Measurements from ENCODE around the gene TBX18.
A peak's percentile ranks its signal among the peaks of the same experiment; 100 is the strongest.

Gene TBX18

DNA sequence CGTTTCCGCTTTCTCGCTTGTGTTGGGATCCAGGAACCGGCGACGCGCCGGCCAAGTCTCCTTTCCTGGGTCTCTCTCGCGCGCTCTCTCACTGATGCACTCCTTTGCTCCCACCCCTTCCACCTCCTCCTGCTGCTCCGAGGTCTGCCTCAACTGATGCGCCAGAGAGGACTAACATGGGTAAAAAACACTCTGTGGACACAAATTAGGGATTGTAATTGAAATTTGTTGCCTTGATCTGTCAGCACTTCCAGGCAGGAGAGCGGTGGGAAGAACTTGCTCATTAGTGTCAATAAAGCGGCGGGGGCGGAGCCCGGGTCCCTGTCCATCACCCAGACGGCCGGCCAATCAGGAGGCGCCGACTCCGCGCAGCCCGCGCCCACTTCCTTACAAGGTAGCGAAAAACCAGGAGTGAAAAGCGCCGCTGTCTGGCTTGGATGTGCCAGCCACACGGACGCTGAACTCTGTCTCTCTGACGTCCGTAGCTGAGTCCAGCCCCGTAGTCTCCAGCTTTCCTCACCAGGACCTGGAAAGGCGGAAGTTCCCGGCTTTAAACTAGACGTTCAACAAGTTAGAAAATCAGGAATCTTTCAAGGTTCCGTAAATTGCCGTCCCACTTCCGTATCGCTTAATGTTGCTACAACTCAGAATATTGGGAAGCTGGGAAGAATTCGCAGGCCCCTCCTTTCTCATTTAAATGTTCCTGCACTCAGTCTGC lies at the start of gene TBX18:
Gene TBX18 (minus strand): TSS at position 267 of the 718 bp plus-strand sequence. CDS start 417 bp downstream, outside the sequence.
- peak; percentile 54 for DNase-seq

DNA sequence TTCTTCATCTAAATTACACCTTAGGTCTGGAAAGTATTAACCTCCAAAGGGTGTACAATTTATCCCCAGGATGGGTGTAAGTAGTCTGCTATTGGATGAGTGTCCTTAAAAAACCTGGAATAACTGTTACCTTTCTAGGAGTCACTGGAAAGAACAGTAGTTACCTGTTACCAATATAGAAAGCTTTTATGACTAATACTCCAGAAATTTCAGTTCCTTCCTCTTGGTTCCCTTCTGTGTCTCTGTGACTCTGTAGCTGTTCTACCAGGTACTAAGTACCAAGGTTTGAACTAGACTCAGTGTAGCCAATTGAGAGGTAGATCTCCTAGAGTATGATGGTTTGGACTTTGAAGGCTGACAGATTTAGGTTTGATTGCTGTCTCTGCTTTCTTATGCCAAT lies 47.0 kb upstream of the TBX18 start:
- no peak for DNase-seq

- no peak for DNase-seq
Measured at GRCh38 chr6:84809455-84809854, 45.1 kb upstream of the TBX18 start.

DNA sequence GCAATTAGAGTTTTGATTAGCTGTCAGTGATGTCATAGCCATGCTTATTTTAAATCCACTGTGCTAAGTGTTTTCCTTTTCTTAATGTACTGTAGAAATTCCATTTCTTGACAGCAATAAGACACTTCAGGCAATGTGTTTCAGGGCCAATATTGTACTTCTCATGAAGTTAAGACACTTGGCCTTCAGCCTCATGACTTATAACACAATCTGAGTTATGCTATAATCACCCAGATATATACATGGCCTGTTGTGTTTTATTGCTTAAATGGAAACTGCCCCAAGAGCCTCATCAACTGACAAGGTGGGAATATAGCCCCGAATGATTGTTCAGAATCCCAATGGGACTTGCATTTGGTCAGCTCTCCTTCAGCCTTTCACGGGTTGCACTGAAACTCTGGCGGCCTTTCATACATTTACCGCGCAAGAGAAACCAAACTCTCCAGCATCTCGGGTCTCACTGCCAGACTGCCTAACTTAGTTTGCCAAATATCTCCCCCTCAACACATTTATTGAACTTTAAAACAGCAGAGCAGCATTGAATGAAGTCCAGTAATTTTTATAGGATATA lies 44.2 kb upstream of the TBX18 start:
- DNase-seq = no peak

DNA sequence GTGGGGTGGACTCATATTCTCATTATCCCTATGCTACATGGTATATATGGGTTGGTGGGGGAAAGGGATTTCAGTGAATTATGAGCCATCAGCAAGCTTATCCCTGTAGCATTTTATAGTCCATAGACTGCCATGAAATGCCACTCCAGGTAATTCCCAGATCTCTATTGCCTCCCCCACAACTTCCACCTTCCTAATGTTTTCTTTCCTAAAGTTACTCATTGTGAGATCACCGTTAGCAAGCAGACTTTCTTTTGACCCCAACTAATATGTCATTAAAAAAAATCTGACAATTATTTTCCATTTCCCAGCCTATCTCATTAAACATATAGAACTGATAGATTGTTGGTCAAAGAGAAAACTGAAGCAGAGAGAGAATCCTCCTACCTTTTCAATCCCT lies 40.7 kb upstream of the TBX18 start:
- DNase-seq = no peak

DNA sequence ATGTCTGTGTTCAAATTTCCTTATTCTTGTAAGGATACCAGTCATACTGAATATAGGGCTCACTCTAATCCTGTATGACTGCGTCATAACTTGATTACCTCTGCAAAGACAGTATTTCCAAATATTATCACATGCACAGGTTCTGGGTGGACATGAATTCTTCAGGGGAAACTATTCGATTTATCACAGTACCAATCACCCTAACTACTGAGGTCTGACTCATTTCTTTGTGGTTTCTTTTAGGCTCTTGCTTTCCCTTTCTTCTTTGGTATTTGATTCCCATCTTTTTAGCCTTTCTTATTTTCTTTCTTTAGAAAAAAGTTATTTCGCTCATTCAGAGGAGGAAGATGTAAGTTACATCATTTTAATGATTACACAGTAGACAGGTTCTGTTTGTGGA lies 40.3 kb upstream of the TBX18 start:
- DNase-seq = no peak

GRCh38 chr6:84801250-84801649 lies 36.9 kb upstream of the TBX18 start:
- DNase-seq = no peak

DNA sequence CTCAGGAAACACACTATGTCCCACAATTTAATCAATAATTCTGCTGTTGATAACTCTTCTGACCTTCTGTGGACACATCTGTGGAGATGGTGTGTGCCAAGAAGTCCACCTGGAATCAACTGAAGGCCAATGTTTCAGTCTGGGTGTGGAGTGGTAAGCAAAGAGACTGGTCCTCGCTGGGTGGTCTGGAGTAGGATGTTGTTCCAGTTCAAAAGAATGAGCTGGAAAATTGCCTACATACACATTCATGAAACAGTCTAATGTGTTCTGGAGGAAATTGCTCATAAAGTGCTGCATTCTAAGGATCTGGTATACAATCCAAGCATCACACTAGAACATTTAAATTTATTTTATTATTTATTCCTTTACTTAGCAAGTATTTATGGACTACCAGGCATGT lies 33.9 kb upstream of the TBX18 start:
- no peak for DNase-seq

DNA sequence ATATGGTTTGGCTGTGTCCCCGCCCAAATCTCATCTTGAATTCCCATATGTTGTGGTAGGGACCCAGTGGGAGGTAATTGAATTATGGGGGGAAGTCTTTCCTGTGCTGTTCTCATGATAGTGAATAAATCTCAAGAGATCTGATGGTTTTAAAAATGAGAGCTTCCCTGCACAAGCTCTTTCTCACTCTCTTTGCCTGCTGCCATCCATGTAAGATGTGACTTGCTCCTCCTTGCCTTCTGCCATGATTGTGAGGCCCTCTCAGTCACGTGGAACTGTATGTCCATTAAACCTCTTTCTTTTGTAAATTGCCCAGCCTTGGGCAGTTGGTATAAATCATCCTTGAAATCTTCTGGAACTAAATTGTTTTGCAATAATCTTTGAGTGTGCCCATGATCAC lies 31.9 kb upstream of the TBX18 start:
- DNase-seq = no peak

DNA sequence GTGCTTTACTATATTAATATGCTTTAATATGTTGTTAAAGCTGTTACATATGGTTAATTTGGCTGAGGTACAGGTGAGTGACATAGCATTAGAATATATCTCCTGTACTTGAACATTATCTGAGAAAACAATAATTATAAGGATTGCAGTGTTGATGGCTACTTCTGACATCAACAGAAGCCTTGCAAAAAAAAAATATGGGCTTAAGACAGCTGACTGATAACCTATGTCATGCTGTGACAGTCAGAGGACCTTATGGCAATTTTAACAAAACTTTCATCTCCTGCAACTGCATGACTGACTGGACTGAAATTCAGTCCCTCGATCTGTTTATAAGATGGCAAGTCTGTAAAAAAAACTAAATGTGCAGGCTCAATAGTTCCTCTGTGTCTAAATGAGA lies 27.5 kb upstream of the TBX18 start:
- DNase-seq = no peak

DNA sequence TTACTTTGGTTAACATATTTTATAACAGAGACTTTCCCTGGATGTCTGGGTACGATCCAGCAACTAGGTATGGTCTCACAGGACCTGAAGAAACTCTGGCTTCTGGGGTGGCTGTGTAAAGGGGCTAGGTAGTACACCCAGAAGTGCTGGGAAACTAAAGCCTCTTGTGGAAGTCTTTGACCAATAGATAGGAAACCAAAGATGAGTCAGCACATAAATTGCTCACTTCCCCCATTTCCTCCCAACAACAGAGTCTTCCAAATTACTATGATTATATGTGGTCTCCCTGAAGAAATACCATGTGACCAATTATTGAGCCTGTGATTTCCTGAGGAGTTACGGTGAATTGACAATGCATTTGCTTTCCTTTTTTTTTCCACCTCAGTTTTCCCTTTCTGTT lies 26.8 kb upstream of the TBX18 start:
- peak; percentile 20 for DNase-seq

DNA sequence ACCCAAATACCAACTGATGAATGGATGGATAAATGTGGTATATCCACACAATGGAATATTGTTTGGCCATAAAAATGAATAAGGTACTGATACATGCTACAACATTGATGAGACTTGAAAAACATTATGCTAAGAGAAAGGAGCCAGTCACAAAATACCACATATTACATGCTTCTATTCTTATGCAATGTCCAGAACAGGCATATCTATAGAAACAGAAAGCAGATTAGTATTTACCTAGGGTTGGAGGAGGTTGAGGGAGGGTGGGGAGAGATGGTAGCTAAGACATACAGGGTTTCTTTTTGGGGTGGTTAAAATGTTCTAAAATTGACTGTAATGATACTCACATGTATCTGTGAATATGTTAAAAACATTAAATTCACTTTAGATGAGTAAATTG lies 24.8 kb upstream of the TBX18 start:
- DNase-seq = no peak

DNA sequence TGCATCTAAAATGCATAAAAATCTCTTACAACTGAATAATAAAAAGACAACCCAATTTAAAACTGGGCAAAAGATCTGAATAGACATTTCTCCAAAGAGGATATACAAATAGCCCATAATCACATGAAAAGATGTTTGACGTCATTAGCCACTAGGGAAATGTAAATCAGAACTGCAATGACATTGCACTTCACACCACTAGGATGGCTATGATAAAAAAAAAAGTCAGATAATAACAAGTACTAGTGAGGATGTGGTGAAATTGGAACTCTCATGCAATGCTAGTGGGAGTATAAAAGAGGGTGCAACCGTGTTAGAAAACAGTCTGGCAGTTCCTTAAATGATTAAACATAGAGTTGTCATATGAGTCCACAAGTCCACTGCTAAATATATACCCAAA lies 24.3 kb upstream of the TBX18 start:
- DNase-seq = no peak

DNA sequence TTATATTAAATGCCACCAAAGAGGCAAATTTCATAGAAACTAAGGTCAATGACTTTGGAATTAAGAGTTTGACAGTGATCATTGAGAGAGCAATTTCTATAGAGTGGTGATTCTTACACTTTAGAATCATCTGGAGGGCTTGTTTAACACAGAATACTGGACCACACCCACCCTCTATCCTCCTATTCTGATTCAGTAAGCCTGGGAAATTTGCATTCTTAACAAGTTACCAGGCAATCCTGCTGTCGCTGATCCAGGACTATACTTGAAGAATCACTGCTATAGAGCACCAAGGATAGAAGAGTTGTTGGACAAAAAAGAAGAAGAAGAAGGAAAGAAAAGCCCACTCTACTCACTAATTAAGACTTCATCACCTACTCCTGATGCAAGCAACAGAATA lies 21.3 kb upstream of the TBX18 start:
- no peak for DNase-seq

- DNase-seq = no peak
Measured at GRCh38 chr6:84779917-84780316, 15.5 kb upstream of the TBX18 start.

DNA sequence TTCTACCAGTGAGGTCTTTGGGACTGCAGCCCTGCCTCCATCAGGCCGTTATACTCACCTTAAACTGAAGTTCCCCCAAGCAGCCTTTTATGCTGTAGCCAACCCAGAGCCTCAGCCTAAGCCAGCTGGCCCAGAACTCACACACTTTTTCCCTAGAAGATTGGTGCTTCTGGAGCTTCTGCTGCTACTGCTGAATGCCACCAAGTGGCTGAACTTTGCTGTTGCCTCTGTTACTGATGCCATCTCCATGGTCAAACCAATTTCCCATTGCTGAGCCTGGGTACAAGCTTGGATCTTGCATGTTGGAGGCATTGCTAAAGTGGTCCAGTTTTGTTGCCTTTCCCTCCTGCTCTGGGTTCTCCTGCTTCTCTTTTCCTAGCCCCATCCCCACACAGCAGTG lies 15.0 kb upstream of the TBX18 start:
- DNase-seq = no peak

DNA sequence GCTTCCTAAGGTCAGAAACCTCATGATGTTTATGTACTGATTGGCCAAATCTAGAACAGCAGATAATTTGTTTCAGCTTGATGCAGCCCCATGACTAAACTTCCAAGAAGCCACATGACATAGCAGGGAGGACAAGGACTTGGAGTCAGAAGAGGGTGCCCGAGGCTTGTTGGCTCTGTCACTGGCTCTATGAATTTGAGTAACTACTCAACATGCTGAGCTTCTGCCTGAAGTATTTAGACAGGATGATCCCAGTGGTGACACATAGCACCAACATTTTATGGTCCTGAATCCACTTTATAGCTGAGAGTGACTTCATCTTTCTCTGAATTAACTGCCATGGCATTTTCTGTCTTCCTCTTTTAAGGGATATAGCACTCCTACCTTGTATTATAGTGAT lies 13.5 kb upstream of the TBX18 start:
- no peak for DNase-seq

- DNase-seq = no peak
Measured at GRCh38 chr6:84776392-84776791, 12.0 kb upstream of the TBX18 start.

GRCh38 chr6:84775751-84776150 lies 11.4 kb upstream of the TBX18 start:
- DNase-seq = no peak

GRCh38 chr6:84774985-84775284 lies 10.5 kb upstream of the TBX18 start:
- DNase-seq = no peak

DNA sequence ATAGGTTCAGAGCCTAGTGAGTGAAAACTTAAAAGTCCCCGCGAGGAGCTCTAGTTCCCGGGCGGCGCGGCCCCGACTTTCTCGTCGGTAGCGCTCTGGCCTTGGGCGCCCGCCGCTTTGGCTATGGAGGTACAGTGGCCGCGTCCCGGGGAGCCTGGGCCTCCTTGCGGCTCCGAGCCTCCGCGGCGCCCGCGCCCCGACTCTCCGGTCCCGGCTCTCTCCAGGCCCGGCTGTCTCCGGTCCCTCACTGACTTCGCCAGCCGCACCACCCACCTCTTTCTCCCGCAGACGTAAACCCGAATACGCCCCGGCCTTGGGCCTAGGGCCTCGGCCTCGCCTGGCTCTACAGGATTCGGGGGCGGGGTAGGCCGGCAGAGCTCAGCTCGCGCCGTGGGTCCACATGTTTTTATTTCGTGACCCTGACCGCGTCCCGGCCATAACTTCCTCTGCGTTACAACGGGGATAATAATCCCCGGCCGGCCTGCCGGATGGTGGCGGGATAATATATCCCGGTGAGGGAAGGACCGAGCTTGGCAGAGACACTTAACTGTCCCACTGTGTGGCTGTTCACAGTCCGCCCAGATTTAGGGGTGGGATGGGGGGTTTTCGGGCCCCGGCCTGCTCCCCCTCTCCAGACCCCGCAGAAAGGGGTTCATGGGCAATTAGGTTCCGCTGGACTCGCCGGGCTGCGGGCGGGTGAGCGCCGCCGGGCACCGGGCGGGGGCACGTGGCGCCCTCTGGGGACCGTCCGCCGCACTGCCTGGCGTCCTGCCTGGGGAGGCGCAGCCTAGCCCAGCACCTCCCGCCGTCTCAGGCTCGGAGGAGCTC lies 10.0 kb upstream of the TBX18 start:
- DNase-seq = peak; percentile 22

GRCh38 chr6:84773431-84774156 lies 9.2 kb upstream of the TBX18 start:
- DNase-seq = peak; percentile 24

DNA sequence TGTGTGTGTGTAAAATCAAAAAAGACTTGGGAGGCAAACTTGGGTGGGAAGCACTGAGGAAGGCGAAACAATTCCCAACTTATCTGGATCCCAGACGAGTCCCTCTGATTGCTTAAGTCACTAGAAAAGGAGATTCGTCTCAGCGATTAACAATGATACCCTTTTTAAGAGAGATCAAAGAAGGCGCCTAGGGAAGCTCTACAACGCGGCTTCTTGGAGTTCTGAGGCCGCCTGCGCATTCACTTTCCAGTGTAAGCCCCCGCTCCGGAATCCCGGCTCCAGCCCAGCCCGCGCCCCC lies 8.7 kb upstream of the TBX18 start:
- no peak for DNase-seq
